ES-I3 (cell line): ENCODE measurements around the gene FCMR.
A peak's percentile ranks its signal among the peaks of the same experiment; 100 is the strongest.

Experiments used
- H3K36me3 ChIP-seq: 2 replicates; pipeline ENCODE4 v1.6.1; 2013; ENCODE audit warnings: mild to moderate bottlenecking, low read length, control low read depth, moderate library complexity; ENCODE audit not compliant: insufficient read depth
- H3K4me1 ChIP-seq: 2 replicates; pipeline ENCODE4 v1.6.1; 2013; ENCODE audit warnings: mild to moderate bottlenecking, control low read depth, low read length; ENCODE audit not compliant: insufficient read depth
- H3K9ac ChIP-seq: 2 replicates; pipeline ENCODE4 v1.6.1; 2013; ENCODE audit warnings: low read depth, mild to moderate bottlenecking, low read length, moderate library complexity
- H3K9me3 ChIP-seq: 2 replicates; pipeline ENCODE4 v1.6.1; 2013; ENCODE audit warnings: mild to moderate bottlenecking, low read length, moderate library complexity; ENCODE audit not compliant: control insufficient read depth, insufficient read depth

FCMR gene

GRCh38 chr1:206923009-206923960, 1.5 kb upstream of the FCMR start:
- H3K9ac ChIP-seq: no peak overlapping the region

DNA sequence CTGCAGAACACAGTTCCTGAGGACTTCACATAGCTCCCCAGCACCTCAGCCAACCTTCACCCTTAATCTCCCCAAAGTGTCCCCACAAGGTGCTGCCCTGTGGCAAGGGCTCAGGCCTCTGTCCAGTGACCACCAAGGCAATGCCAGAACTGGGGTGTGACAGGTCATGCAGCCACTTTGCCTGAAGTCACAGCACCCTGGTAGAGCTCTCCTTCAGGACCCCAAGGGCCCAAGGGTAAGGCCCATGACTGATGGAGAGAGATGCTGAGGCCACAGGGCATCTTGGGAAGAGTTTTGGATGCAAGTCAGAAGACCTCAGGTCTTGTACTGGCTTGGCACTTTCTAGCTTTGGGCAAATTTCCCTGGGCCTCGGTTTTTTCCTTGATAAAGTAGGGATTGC, 783 bp upstream of the FCMR start:
- H3K36me3 ChIP-seq: no peaks in the 10 kb centered on the region
- no peaks in the 10 kb centered on the region for H3K9me3 ChIP-seq
- no peak overlapping the region for H3K9ac ChIP-seq
- no peaks in the 10 kb centered on the region for H3K4me1 ChIP-seq

More at GRCh38 chr1:206923009-206923960, 1.5 kb upstream of the FCMR start:
- no peaks in the 10 kb centered on the region for H3K36me3 ChIP-seq
- H3K9me3 ChIP-seq: no peaks in the 10 kb centered on the region
- no peaks in the 10 kb centered on the region for H3K4me1 ChIP-seq

DNA sequence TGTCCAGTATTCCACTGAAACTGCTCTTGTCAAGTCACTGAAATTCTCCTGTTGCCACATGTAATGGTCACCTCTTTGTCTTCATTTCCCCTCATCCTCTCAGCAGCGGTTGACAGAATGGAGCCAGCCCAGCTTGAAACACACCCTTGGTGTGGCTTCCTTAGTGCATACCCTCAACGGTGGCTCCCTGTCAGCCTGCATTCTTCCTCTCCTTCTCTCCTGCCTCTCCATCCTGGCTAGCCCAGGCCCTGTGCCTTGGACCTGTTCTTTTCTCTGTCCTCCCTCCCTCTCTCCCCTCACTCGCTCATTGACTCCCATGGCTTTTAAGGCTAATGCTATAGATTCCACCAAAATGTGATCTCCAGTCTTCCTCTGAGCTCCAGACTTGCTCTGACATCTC, 3.7 kb downstream of the FCMR start:
- Histone ChIP-seq H3K9ac (no peak overlapping the region), H3K36me3 (no peaks in the 10 kb centered on the region), H3K9me3 (no peaks in the 10 kb centered on the region), H3K4me1 (no peaks in the 10 kb centered on the region)

GRCh38 chr1:206916000-206916709, 5.6 kb downstream of the FCMR start:
- H3K36me3 ChIP-seq: no peaks in the 10 kb centered on the region
- H3K9me3 ChIP-seq: no peaks in the 10 kb centered on the region

GRCh38 chr1:206915030-206915735, 6.6 kb downstream of the FCMR start:
- Histone ChIP-seq H3K9me3 (no peaks in the 10 kb centered on the region), H3K4me1 (no peaks in the 10 kb centered on the region), H3K36me3 (no peaks in the 10 kb centered on the region), H3K9ac (no peak overlapping the region)

More at GRCh38 chr1:206916000-206916709, 5.6 kb downstream of the FCMR start:
- no peak overlapping the region for H3K9ac ChIP-seq
- H3K4me1 ChIP-seq: no peaks in the 10 kb centered on the region

DNA sequence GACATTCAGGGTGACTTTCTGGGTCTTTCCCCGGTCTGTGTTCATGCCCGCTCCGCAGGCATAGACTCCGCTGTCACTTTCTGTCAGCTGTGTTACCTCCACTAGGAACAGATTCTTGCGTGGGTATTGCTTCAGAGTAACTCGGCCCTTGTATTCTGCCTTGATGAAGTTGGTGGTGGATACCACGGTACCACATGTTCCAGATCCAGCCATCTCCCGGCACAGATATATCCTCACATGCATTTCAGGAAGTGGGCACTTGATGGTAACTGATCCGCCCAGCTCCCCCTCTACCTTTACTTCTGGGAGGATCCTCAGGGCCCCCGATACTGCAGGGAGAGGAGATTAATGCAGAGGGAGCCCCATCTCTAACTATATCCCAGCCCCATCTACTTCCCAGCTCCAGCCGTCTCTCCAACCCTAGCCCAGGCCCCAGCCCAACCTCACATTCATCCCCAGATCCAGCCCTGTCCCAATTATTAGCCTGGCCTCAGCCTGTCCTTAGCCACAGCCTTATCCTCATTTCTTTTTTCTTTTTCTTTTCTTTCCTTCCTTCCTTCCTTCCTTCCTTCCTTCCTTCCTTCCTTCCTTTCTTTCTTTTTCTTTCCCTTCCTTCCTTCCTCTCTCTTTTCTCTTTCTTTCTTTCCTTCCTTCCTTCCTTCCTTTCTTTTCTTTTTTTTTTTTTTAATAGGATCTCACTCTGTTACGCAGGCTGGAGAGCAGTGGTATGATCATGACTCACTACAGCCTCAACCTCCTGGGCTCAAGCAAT, 7.8 kb downstream of the FCMR start:
- Histone ChIP-seq H3K36me3 (no peaks in the 10 kb centered on the region), H3K4me1 (peaks cover under 1% of the 10 kb centered on the region; the same call in 1 of the 2 replicates), H3K9me3 (no peaks in the 10 kb centered on the region), H3K9ac (no peak overlapping the region)

- H3K4me1 ChIP-seq: peaks cover 4% of the 10 kb centered on the region; the same call in 1 of the 2 replicates
- no peaks in the 10 kb centered on the region for H3K36me3 ChIP-seq
- no peak overlapping the region for H3K9ac ChIP-seq
- no peaks in the 10 kb centered on the region for H3K9me3 ChIP-seq
Observed at GRCh38 chr1:206912445-206913095, 9.2 kb downstream of the FCMR start.

DNA sequence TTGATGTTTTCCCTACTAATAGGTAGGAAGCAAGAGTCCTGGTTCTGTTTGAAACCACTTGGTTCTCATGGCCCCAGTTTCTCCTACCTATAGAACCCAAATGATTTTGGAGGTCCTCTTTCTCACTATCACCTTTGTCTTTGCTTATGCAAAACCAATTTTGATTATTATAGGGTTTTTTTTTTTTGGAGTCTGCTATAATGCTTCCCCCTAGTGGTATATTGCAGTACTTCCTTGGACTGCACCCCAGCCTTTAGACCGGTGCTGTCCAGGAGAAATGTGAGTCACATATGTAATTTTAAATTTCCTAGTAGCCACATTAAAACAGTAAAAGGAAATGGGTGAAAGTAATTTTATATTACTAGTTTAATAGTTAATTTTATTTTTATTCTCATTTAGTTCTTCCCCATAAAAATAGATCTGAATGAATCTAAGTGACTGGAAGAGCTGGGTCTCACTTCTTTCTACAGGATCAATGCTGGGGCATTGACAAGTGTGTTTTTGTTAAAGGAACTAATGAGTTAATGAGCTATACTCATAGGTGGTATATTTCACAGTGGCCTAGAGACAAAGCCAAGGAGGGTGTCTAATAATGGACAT, 10.6 kb downstream of the FCMR start:
- Histone ChIP-seq H3K9ac (no peak overlapping the region), H3K4me1 (peaks cover 8% of the 10 kb centered on the region; the same call in 1 of the 2 replicates), H3K36me3 (no peaks in the 10 kb centered on the region), H3K9me3 (no peaks in the 10 kb centered on the region)

DNA sequence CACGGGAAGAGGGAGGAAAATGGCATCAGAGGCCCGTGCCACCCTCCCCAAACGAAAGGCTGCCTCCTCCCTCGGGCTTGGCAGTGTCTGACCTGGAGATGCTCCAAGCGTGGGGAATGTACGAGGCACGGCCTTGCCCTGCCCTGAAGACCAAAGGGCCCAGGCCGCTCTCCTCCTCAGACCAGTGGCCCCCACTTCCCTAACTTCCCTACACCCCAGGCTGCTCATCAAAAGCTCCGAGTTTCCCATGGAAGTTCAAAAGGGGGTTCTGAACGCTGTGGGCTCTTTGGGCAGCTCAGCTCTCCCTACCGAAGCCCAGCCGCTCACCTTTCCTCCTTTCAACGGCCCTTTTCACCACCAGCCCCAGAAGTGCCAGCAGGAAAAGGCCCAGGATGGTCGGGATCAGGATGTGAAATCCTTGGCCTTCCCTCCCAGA, 11.8 kb downstream of the FCMR start:
- no peaks in the 10 kb centered on the region for H3K9me3 ChIP-seq
- peak overlapping the region; percentile 72; the same call in 1 of the 2 replicates for H3K9ac ChIP-seq
- H3K36me3 ChIP-seq: no peaks in the 10 kb centered on the region
- peaks cover 8% of the 10 kb centered on the region for H3K4me1 ChIP-seq

DNA sequence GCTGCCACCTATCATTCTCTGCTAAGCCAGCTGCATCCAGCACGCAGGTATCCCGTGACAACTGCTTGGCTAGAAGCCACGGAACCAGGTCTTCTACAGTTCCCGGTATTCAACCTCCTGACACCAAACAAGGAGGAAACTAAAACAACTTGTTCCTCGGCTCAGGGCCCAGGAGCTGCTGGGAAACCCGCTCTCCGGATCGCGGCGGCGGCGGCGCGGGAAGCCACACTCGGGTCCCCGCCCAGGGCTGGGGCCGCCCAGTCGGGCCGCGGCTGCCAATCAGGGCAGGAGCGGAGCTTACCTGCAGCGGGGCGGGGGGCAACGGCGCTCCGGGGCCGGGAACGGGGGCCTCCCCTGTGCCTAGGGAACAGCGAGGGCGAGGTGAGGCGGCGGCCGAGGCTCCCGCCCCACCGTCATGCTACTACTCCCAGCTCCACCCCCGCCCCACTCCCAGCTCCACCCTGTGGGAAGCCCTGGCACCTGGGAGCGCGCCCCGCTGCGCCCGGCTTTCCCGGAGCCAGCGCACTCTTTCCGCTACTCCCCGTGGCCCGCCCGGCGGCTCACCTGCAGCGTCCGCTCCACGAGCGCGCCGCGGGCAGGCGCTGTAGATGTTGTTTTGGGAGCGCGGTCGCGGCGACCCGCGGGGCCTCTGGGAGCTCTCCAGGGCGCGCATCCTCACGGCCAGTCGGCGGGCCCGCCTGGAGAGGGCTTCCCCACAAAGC, 12.4 kb downstream of the FCMR start:
- H3K4me1 ChIP-seq: peaks cover 8% of the 10 kb centered on the region
- no peaks in the 10 kb centered on the region for H3K9me3 ChIP-seq
- no peaks in the 10 kb centered on the region for H3K36me3 ChIP-seq
- H3K9ac ChIP-seq: peak overlapping the region; percentile 72

DNA sequence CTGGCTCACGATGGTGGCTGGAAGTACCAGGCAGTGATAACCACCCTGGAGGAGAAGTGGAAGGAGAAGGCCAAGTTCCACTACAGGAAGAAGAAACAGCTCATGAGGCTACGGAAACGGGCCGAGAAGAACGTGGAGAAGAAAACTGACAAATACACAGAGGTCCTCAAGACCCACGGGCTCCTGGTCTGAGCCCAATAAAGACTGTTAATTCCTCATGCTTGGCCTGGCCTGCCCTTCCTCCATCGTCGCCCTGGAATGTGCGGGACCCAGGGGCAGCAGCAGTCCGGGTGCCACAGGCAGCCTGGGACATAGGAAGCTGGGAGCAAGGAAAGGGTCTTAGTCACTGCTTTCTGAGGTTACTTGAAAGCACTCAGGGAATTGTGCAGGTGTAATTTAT, 13.7 kb downstream of the FCMR start:
- Histone ChIP-seq H3K4me1 (peaks cover 8% of the 10 kb centered on the region), H3K36me3 (no peaks in the 10 kb centered on the region), H3K9me3 (no peaks in the 10 kb centered on the region), H3K9ac (no peak overlapping the region)

DNA sequence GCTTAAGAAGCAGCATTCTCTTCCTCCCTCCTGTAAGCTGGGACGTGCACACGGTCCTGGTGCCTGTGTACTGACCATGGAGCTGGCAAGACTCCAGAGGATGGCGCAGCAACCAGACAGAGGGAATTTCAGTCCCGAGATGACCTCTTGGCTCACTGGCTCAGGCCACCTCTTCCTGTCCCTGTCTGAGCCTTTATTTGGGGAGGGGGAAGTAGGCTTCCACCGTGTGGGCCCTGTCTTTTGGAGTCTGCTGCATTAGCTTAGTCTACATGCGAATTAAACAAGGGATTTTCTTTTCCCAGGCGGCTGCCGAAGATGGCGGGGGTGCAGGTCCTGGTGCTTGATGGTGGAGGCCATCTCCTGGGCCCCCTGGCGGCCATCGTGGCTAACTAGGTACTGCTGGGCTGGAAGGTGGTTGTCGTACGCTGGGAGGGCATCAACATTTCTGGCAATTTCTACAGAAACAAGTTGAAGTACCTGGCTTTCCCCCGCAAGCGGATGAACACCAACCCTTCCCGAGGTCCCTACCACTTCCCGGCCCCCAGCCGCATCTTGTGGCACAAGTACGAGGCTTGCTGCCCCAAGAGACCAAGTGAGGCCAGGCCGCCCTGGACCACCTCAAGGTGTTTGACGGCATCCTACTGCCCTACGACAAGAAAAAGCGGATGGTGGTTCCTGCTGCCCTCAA, 14.3 kb downstream of the FCMR start:
- Histone ChIP-seq H3K36me3 (no peaks in the 10 kb centered on the region), H3K9me3 (no peaks in the 10 kb centered on the region), H3K9ac (no peak overlapping the region), H3K4me1 (peaks cover 8% of the 10 kb centered on the region)
